Measurements from ENCODE around the gene DIDO1.
"Not testable (repeated sequence)": the region's sequence is repeated elsewhere in the genome, so short reads cannot be mapped to it uniquely, and the experiment has no call there.

DIDO1 gene

GRCh38 chr20:62929051-62929538 lies 2.8 kb upstream of the DIDO1 start:
- DNase-seq (ENCODE audit: low read depth, low spot score): no peak

GRCh38 chr20:62928246-62928939 lies 2.1 kb upstream of the DIDO1 start:
- no peak for DNase-seq (ENCODE audit: low read depth, low spot score)

GRCh38 chr20:62927128-62927705 lies 912 bp upstream of the DIDO1 start:
- DNase-seq (ENCODE audit: low read depth, low spot score): no peak

- no peak for DNase-seq (ENCODE audit: low read depth, low spot score)
Observed at GRCh38 chr20:62925420-62926228, 681 bp downstream of the DIDO1 start.

- DNase-seq (ENCODE audit: low read depth, low spot score): no peak
Observed at GRCh38 chr20:62925076-62925419, 1.3 kb downstream of the DIDO1 start.

GRCh38 chr20:62924442-62925075 lies 1.7 kb downstream of the DIDO1 start:
- no peak for DNase-seq (ENCODE audit: low read depth, low spot score)

- no peak for DNase-seq (ENCODE audit: low read depth, low spot score)
Observed at GRCh38 chr20:62923669-62924441, 2.5 kb downstream of the DIDO1 start.

GRCh38 chr20:62923059-62923668 lies 3.1 kb downstream of the DIDO1 start:
- not testable (repeated sequence) for DNase-seq (ENCODE audit: low read depth, low spot score)

- peak; percentile 29 for DNase-seq (ENCODE audit: low read depth, low spot score)
Observed at GRCh38 chr20:62922451-62922921, 3.8 kb downstream of the DIDO1 start.

GRCh38 chr20:62921119-62921687 lies 5.1 kb downstream of the DIDO1 start:
- DNase-seq (ENCODE audit: low read depth, low spot score): peak; percentile 49

- DNase-seq (ENCODE audit: low read depth, low spot score): no peak
Observed at GRCh38 chr20:62920039-62920645, 6.2 kb downstream of the DIDO1 start.

GRCh38 chr20:62918831-62919230 lies 7.5 kb downstream of the DIDO1 start:
- peak; percentile 30 for DNase-seq (ENCODE audit: low read depth, low spot score)

- no peak for DNase-seq (ENCODE audit: low read depth, low spot score)
Observed at GRCh38 chr20:62918147-62918546, 8.2 kb downstream of the DIDO1 start.

- no peak for DNase-seq (ENCODE audit: low read depth, low spot score)
Observed at GRCh38 chr20:62917720-62918119, 8.6 kb downstream of the DIDO1 start.

GRCh38 chr20:62916703-62917476 lies 9.4 kb downstream of the DIDO1 start:
- DNase-seq (ENCODE audit: low read depth, low spot score): no peak

- no peak for DNase-seq (ENCODE audit: low read depth, low spot score)
Observed at GRCh38 chr20:62914970-62915457, 11.3 kb downstream of the DIDO1 start.

GRCh38 chr20:62914436-62914835 lies 11.9 kb downstream of the DIDO1 start:
- DNase-seq (ENCODE audit: low read depth, low spot score): no peak

- DNase-seq (ENCODE audit: low read depth, low spot score): no peak
Observed at GRCh38 chr20:62913043-62913630, 13.2 kb downstream of the DIDO1 start.

Measured in activated CD4-positive, CD25-positive, alpha-beta regulatory T cell treated with anti-CD3 and anti-CD28 coated beads, Interleukin-2, amount 50 U/mL, for 16 hours (primary cell).